Measurements from ENCODE around the gene FIGNL1. TPM values are rescaled to one million over a fixed set of nuclear protein-coding genes. Genes with fewer than 3 reads are reported as not detected.

FIGNL1 gene
- total and polyA plus RNA-seq, 2 donors (not counting 1 experiment from before 2014, with no cell fraction given): 3.6 to 24.5 TPM

DNA sequence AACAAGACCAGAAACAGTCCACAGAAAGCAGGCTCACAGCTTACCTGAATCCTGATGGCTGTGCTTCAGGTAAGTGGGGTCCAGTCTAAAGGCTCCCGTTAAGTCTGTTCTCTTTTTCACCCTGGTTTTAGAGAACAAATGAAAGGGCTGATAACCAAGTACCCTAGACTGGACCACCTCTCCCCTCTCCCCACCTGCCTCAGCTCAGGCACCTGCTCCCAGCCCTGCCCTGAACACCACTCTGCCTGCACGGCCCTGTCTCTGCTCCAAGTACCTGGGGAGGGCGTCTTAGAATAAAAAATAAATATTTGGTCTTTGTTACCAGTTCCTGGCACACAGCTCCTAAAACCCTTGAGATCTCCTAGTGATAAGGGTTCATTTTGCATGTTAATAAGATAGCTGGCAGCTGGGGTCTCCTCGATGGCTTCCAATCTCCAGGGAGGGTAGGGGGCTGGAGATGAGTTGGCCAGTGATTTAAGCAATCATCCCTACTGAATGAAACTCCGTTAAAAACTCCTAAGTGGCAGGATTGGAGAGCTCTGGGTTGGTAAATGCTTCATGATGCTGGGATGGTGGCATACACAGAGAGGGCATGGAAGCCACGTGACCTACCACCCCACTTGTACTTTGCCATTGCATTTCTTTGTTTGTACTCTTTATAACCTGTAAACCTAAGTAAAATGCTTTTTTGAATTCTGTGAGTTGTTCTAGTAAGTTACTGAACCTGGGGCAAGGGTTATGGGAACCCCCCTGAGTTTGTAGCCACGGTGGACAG is 29.8 kb upstream of the FIGNL1 start:
- Histone ChIP-seq H3K79me2 (ENCODE audit: control insufficient read depth, insufficient read depth, low read length) (no peaks in the 10 kb centered on the region), H4K20me1 (ENCODE audit: control insufficient read depth, insufficient read depth, low read length, poor library complexity, severe bottlenecking) (no peaks in the 10 kb centered on the region), H3K36me3 (replicated peaks in 1 of 2; ENCODE audit: control extremely low read depth in 1 of 2, control insufficient read depth in 1 of 2, extremely low read depth in 1 of 2, insufficient read depth in 2 of 2, low read length in 1 of 2) (no peaks in the 10 kb centered on the region), H3K4me1 (ENCODE audit: control insufficient read depth in 2 of 2, insufficient read depth in 2 of 2, low read length in 2 of 2) (no peaks in the 10 kb centered on the region), H3K4me3 (ENCODE audit: control extremely low read depth in 1 of 5, extremely low read depth in 1 of 5, insufficient read depth in 1 of 5, low read depth in 2 of 5, low read length in 4 of 5) (no peak overlapping the region), H2AFZ (ENCODE audit: insufficient read depth, low read depth, low read length, poor library complexity, severe bottlenecking) (no peak overlapping the region), H3K9ac (ENCODE audit: low read length) (no peak overlapping the region), H3K4me2 (replicated peaks; ENCODE audit: low read depth, low read length, poor library complexity, severe bottlenecking) (no peak overlapping the region), H3K9me3 (ENCODE audit: control extremely low read depth in 1 of 3, control insufficient read depth in 2 of 3, insufficient read depth in 1 of 3, low read length in 2 of 3) (no peaks in the 10 kb centered on the region), H3K27me3 (replicated peaks in 1 of 4; ENCODE audit: control extremely low read depth in 1 of 4, control insufficient read depth in 3 of 4, insufficient read depth in 4 of 4, low read length in 3 of 4) (peaks cover 0 to 3% (median 0%) of the 10 kb centered on the region in 4 experiments), H3K27ac (ENCODE audit: low read length in 2 of 2) (no peak overlapping the region)
- intact Hi-C loops (cut with micrococcal nuclease): no loop called here
- ChIA-PET CTCF (interaction anchor here (1.2 kb wide), 1 partner anchor 200 kb away, joined by 3 read pairs; no protein-coding TSS in a partner anchor), POLR2A (no interaction called here)
- H3K4me3 Mint-ChIP-seq: no peak overlapping the region
- 82% methylated on average over 3 of the region's 7 CpGs for WGBS (ENCODE audit: insufficient coverage)
- peaks cover 16% of the 10 kb centered on the region for H3K27me3 Mint-ChIP-seq
- ATAC-seq (ENCODE audit: low read depth) (no peak), DNase-seq (no peak)
- H3K4me1 Mint-ChIP-seq: no peaks in the 10 kb centered on the region
- H3K9me3 Mint-ChIP-seq (ENCODE audit: insufficient read depth): no peaks in the 10 kb centered on the region
- TF ChIP-seq, protein P1, sequence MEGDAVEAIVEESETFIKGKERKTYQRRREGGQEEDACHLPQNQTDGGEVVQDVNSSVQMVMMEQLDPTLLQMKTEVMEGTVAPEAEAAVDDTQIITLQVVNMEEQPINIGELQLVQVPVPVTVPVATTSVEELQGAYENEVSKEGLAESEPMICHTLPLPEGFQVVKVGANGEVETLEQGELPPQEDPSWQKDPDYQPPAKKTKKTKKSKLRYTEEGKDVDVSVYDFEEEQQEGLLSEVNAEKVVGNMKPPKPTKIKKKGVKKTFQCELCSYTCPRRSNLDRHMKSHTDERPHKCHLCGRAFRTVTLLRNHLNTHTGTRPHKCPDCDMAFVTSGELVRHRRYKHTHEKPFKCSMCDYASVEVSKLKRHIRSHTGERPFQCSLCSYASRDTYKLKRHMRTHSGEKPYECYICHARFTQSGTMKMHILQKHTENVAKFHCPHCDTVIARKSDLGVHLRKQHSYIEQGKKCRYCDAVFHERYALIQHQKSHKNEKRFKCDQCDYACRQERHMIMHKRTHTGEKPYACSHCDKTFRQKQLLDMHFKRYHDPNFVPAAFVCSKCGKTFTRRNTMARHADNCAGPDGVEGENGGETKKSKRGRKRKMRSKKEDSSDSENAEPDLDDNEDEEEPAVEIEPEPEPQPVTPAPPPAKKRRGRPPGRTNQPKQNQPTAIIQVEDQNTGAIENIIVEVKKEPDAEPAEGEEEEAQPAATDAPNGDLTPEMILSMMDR (IDR thresholded peaks at IDR 0.05): no peak
- H3K27ac Mint-ChIP-seq: no peak overlapping the region

DNA sequence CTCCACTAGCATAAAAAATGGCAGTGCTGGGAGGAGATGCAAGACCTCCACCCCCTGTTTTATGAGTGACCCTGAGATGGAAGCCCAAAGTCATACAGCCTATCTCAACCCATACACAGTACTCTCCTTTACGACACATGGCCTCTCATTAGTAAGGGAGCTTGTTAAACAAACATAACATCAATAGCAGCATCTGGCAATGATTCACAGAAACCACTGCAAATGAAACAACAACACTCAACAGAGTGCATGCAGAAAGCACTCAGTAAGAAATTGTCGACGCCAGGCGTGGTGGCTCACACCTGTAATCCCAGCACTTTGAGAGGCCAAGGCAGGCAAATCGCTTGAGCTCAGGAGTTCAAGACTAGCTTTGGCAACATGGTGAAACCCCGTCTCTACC is 27.5 kb upstream of the FIGNL1 start:
- no peaks in the 10 kb centered on the region for H3K4me1 Mint-ChIP-seq
- H3K4me1 ChIP-seq (ENCODE audit: control insufficient read depth in 2 of 2, insufficient read depth in 2 of 2, low read length in 2 of 2): no peaks in the 10 kb centered on the region
- no peaks in the 10 kb centered on the region for H3K36me3 ChIP-seq (replicated peaks in 1 of 2; ENCODE audit: control extremely low read depth in 1 of 2, control insufficient read depth in 1 of 2, extremely low read depth in 1 of 2, insufficient read depth in 2 of 2, low read length in 1 of 2)
- H3K4me3 ChIP-seq (ENCODE audit: control extremely low read depth in 1 of 5, extremely low read depth in 1 of 5, insufficient read depth in 1 of 5, low read depth in 2 of 5, low read length in 4 of 5): no peak overlapping the region
- intact Hi-C loops (cut with micrococcal nuclease): no loop called here
- no peak overlapping the region for H3K9ac ChIP-seq (ENCODE audit: low read length)
- WGBS (ENCODE audit: insufficient coverage): 84% methylated on average over 4 of the region's 6 CpGs
- no peaks in the 10 kb centered on the region for H3K79me2 ChIP-seq (ENCODE audit: control insufficient read depth, insufficient read depth, low read length)
- DNase-seq: no peak
- no peak overlapping the region for H3K4me3 Mint-ChIP-seq
- H3K27me3 Mint-ChIP-seq: peaks cover 14% of the 10 kb centered on the region
- CTCF ChIA-PET: interaction anchor here (0.8 to 1.2 kb wide), 3 partner anchors 9 to 156 kb away, joined by 3 to 4 read pairs (median 3); no protein-coding TSS in a partner anchor
- no peaks in the 10 kb centered on the region for H3K9me3 Mint-ChIP-seq (ENCODE audit: insufficient read depth)
- POLR2A ChIA-PET: no interaction called here
- TF ChIP-seq, protein P1 (IDR thresholded peaks at IDR 0.05): no peak
- no peak for TF ChIP-seq EZH2 (IDR thresholded peaks at IDR 0.05; ENCODE audit: borderline replicate concordance, insufficient read depth, low read depth, low read length, poor library complexity, severe bottlenecking)
- H3K27ac ChIP-seq (ENCODE audit: low read length in 2 of 2): no peak overlapping the region
- no peaks in the 10 kb centered on the region for H3K9me3 ChIP-seq (ENCODE audit: control extremely low read depth in 1 of 3, control insufficient read depth in 2 of 3, insufficient read depth in 1 of 3, low read length in 2 of 3)
- no peak for ATAC-seq (ENCODE audit: low read depth)
- no peak overlapping the region for H3K27ac Mint-ChIP-seq
- no peak overlapping the region for H3K4me2 ChIP-seq (replicated peaks; ENCODE audit: low read depth, low read length, poor library complexity, severe bottlenecking)
- no peak overlapping the region for H2AFZ ChIP-seq (ENCODE audit: insufficient read depth, low read depth, low read length, poor library complexity, severe bottlenecking)
- no peaks in the 10 kb centered on the region for H4K20me1 ChIP-seq (ENCODE audit: control insufficient read depth, insufficient read depth, low read length, poor library complexity, severe bottlenecking)
- peaks cover 0 to 3% (median 0%) of the 10 kb centered on the region in 4 experiments for H3K27me3 ChIP-seq (replicated peaks in 1 of 4; ENCODE audit: control extremely low read depth in 1 of 4, control insufficient read depth in 3 of 4, insufficient read depth in 4 of 4, low read length in 3 of 4)

Measured in B cell (primary cell).